ENCODE results near the gene TMEM132D.
A peak's percentile ranks its signal among the peaks of the same experiment; 100 is the strongest.
"Not testable (repeated sequence)": the region's sequence is repeated elsewhere in the genome, so short reads cannot be mapped to it uniquely, and the experiment has no call there.

The TMEM132D gene

GRCh38 chr12:129903956-129904829 lies at the start of gene TMEM132D:
Gene TMEM132D (minus strand): TSS chr12:129904025.
- DNase-seq: peak in 1 of 2 experiments; percentile 51

- peak; percentile 70 to 86 for DNase-seq
These were observed 45.8 kb upstream of the TMEM132D start for GRCh38 chr12:129949651-129950050.

- no peak for DNase-seq
These were observed 37.8 kb upstream of the TMEM132D start for GRCh38 chr12:129941618-129942017.

- DNase-seq: no peak
These were observed 34.3 kb upstream of the TMEM132D start for GRCh38 chr12:129938089-129938488.

- no peak for DNase-seq
These were observed 33.6 kb upstream of the TMEM132D start for GRCh38 chr12:129937426-129937825.

- DNase-seq: no peak
These were observed 24.8 kb upstream of the TMEM132D start for GRCh38 chr12:129928643-129929042.

- DNase-seq: no peak
These were observed 23.6 kb upstream of the TMEM132D start for GRCh38 chr12:129927316-129927900.

GRCh38 chr12:129911428-129912049 lies 7.7 kb upstream of the TMEM132D start:
- DNase-seq: peak; percentile 41 to 74

- no peak for DNase-seq
These were observed 5.5 kb upstream of the TMEM132D start for GRCh38 chr12:129909051-129910020.

- peak in 1 of 2 experiments; percentile 32 for DNase-seq
These were observed 506 bp downstream of the TMEM132D start for GRCh38 chr12:129903092-129903945.

GRCh38 chr12:129902371-129903091 lies 1.3 kb downstream of the TMEM132D start:
- peak in 1 of 2 experiments; percentile 20 for DNase-seq

GRCh38 chr12:129901254-129901653 lies 2.6 kb downstream of the TMEM132D start:
- DNase-seq: no peak

GRCh38 chr12:129900306-129900705 lies 3.5 kb downstream of the TMEM132D start:
- DNase-seq: no peak

- not testable (repeated sequence) for DNase-seq
These were observed 4.8 kb downstream of the TMEM132D start for GRCh38 chr12:129899045-129899444.

- no peak for DNase-seq
These were observed 10.1 kb downstream of the TMEM132D start for GRCh38 chr12:129893691-129894090.

GRCh38 chr12:129887101-129887500 lies 16.7 kb downstream of the TMEM132D start:
- no peak for DNase-seq

GRCh38 chr12:129886541-129886940 lies 17.3 kb downstream of the TMEM132D start:
- no peak for DNase-seq

- DNase-seq: peak in 1 of 2 experiments; percentile 43
These were observed 18.5 kb downstream of the TMEM132D start for GRCh38 chr12:129885287-129885686.

GRCh38 chr12:129877411-129877810 lies 26.4 kb downstream of the TMEM132D start:
- peak; percentile 61 to 89 for DNase-seq

GRCh38 chr12:129873833-129874208 lies 30.0 kb downstream of the TMEM132D start:
- DNase-seq: no peak
